Adrenal gland (tissue), 12 donors: ENCODE results near the gene UTP15. TPM values are rescaled to one million over a fixed set of nuclear protein-coding genes. Genes with fewer than 3 reads are reported as not detected.

Experiments used
- DNase-seq, 7 donors: peaks; one replicate each; pipeline ENCODE4 v3.0.0-alpha.2; 2019 to 2020
- H3K27ac ChIP-seq, 5 donors: fragments of 200-600 bp; sonication (generic) in 4 of 5; 1 replicate in 3 of 5; 2 replicates in 2 of 5; pipeline versions ENCODE4 v1.5.1 to v1.8.0; 2016 to 2020; ENCODE audit warnings: mild to moderate bottlenecking in 1 of 5
- H3K27me3 ChIP-seq: fragments of 200-600 bp; 2 replicates; pipeline ENCODE4 v1.8.0; 2021
- H3K36me3 ChIP-seq, 2 donors: fragments of 200-600 bp; replicated peaks in 1 of 2; 1 replicate in 1 of 2; 2 replicates in 1 of 2; pipeline versions ENCODE4 v1.5.1 to v1.8.0; 2018 to 2022
- H3K4me1 ChIP-seq, 2 donors: fragments of 200-600 bp; replicated peaks in 1 of 2; 1 replicate in 1 of 2; 2 replicates in 1 of 2; pipeline versions ENCODE4 v1.5.1 to v1.8.0; 2018 to 2021
- H3K4me3 ChIP-seq, 4 donors: fragments of 200-600 bp; sonication (generic) in 3 of 4; one replicate each; pipeline ENCODE4 v1.5.1; 2016 to 2018
- H3K9me3 ChIP-seq, 3 donors: fragments of 200-600 bp; sonication (generic) in 1 of 3; replicated peaks in 1 of 3; 1 replicate in 2 of 3; 2 replicates in 1 of 3; pipeline versions ENCODE4 v1.5.1 to v1.8.0; 2016 to 2021
- POLR2A ChIP-seq, 2 donors: fragments of 450-650 bp; IDR thresholded peaks; one replicate each; pipeline ENCODE4 v1.6.1; 2017; ENCODE audit warnings: antibody characterized with exemption in 2 of 2, mild to moderate bottlenecking in 2 of 2, moderate library complexity in 1 of 2
- WGBS, 4 donors: extraction: QIAGEN DNeasy Blood & Tissue Kit in 2 of 4; methylation state at CpG; one replicate each; pipeline versions ENCODE4 v1.1.5 to v1.1.7; 2013 to 2017; 5-methylcytosine and 5-hydroxymethylcytosine counted together
- intact Hi-C, 2 donors: fragments of 100-400 bp; cut with DNase I; formaldehyde crosslinking; loops; one replicate each; pipeline versions ENCODE4 v1.14.1 to v1.15.0; 2022 to 2023
- polyA plus RNA-seq, 3 donors: library from polyadenylated mRNA; stranded (reverse); fragments of 200-250 nt in 2 of 3; fragments of 350-450 nt in 1 of 3; fragmentation: Illumina TruSeq in 1 of 3; extraction: RNeasy Lipid Tissue Mini Kit (QIAGEN cat#74804) in 1 of 3; gene quantifications; one replicate each; pipeline ENCODE4 v1.2.3, GENCODE V29; 2013 to 2014
- total RNA-seq, 9 donors: library from RNA; depleted of rRNA in 4 of 9; stranded (reverse); fragments of >200 nt in 4 of 9; fragments of 120-200 nt in 1 of 9; fragmentation: NEBNext Ultra II Directional in 1 of 9; extraction: Animal tissue kit (Norgen Biotek cat#: 25700) in 1 of 9; gene quantifications; one replicate each; pipeline versions ENCODE4 v1.1.0 to v1.2.4, GENCODE V29; 2013 to 2023
- TF ChIP-seq, protein P1 (sequence below), 6 experiments: fragments of 450-650 bp in 4 of 6; fragments of 200-600 bp in 2 of 6; sonication (generic) in 1 of 6; IDR thresholded peaks; 1 replicate in 5 of 6; 2 replicates in 1 of 6; pipeline versions ENCODE4 v1.5.1 to v1.8.0; 2016 to 2021; ENCODE audit warnings: antibody characterized with exemption in 6 of 6, mild to moderate bottlenecking in 2 of 6, moderate library complexity in 1 of 6
- donor health status: healthy with polysubstance abuse.
- donor health status: Bipolar disorder and iron deficiency.
- donor health status: DM: yes; HTN: yes; CAD: no.
- donor health status: DM: no; HTN: no; CAD: no.
- donor health status: DM: no; HTN: no; CAD: no.
- donor health status: DM: yes; HTN: yes; CAD: no.

UTP15 gene
- total and polyA plus RNA-seq, 12 donors = 4.2 to 30.2 (median 16.5) TPM

DNA sequence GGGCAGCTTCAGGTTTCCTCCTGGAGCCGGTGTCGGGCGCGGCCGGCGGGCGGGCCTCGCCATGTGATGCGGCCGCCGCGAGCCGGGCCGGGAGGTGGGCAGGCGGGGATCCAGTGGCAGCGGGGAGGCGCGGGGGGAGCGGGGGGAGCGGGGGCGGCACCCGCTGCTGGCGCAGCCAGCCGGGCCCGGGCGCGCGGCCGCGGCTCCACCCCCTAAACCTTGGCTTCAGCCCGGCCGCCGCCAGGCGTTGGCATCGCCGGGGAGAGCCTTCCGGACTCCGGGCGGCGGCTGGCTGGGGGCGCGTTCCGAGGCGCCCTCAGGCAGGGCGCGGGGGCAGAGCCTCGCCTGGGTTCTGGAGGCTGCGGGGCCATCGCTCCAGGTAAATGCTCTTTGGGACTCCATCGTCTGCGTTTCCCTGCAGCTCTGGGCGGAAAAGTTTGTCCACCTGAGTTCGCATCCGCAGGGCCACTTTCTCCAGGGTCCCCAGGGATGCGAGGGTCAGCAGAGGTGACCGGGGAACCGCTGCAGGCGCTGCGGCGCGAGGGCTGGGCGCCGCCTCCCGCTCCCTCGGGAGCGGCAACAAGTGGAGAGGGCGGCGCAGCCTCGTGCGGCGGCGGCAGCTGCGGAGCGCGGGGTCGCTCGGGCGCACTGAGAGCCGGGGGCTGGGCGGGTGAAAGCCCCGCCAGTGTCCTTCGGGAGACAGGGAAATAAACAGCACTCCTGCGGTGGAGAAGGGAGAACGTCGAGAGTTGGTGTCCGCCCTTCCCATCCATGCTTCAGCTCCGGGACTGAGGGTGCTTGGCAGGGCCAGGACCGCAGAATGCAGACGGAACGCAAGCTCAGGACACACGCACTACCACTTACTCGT lies 60.6 kb downstream of the UTP15 start, which contains the start of gene ARHGEF28:
Gene ARHGEF28, plus strand, starts transcription at position 253 of the 868 bp plus-strand sequence. CDS start 58,656 bp downstream, outside the sequence.
- TF ChIP-seq, protein P1, sequence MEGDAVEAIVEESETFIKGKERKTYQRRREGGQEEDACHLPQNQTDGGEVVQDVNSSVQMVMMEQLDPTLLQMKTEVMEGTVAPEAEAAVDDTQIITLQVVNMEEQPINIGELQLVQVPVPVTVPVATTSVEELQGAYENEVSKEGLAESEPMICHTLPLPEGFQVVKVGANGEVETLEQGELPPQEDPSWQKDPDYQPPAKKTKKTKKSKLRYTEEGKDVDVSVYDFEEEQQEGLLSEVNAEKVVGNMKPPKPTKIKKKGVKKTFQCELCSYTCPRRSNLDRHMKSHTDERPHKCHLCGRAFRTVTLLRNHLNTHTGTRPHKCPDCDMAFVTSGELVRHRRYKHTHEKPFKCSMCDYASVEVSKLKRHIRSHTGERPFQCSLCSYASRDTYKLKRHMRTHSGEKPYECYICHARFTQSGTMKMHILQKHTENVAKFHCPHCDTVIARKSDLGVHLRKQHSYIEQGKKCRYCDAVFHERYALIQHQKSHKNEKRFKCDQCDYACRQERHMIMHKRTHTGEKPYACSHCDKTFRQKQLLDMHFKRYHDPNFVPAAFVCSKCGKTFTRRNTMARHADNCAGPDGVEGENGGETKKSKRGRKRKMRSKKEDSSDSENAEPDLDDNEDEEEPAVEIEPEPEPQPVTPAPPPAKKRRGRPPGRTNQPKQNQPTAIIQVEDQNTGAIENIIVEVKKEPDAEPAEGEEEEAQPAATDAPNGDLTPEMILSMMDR (IDR thresholded peaks at IDR 0.05) = no peak
- TF ChIP-seq POLR2A (IDR thresholded peaks at IDR 0.05) = peak; percentile 43 to 87
- peaks cover 41 to 53% of the 10 kb centered on the region in 2 donors for H3K4me1 ChIP-seq
- H3K9me3 ChIP-seq = no peaks in the 10 kb centered on the region
- 0 to 7% (median 1%) methylated on average over 9 to 92 of the region's 92 CpGs for WGBS, 4 donors
- peak; percentile 81 to 87 (median 84) for DNase-seq
- no peaks in the 10 kb centered on the region for H3K27me3 ChIP-seq
- peak within 1 kb of the TSS; percentile 36 to 91 (median 90) for H3K27ac ChIP-seq
- no peaks in the 10 kb centered on the region for H3K36me3 ChIP-seq
- intact Hi-C loops = no loop called here
- H3K4me3 ChIP-seq = peak within 1 kb of the TSS in 3 of 4 donors; percentile 64 to 92 (median 74)

DNA sequence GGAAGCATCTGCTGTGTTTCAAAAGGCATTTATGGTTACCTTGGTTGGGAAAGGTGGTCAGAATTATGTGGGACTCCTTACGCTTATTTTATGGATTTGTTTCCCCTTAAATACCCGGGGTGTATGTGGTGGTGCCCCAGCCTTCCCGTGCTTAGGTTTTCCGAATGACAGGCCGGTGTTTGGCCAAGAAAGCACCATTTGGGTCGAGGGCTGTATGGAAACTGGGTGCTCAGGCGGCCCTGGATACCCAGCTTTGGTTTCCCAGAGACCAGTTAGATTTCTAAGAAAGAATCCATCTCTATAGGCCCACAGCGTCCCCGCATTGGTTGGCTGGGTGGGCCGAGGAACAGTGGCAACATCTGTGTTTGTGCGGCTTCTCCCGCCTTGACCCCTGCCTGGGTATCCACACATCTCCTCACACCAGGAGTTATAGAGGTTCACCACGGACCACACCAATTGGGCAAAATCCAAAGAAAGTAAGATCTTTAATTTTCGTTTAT lies 61.3 kb downstream of the UTP15 start:
- no peak for TF ChIP-seq POLR2A (IDR thresholded peaks at IDR 0.05)
- TF ChIP-seq, protein P1 (IDR thresholded peaks at IDR 0.05) = no peak
- 40 to 67% (median 55%) methylated on average over 14 of the region's 14 CpGs for WGBS, 4 donors
- H3K36me3 ChIP-seq = no peaks in the 10 kb centered on the region
- H3K4me3 ChIP-seq = peak overlapping the region in 3 of 4 donors; percentile 64 to 92 (median 74)
- H3K4me1 ChIP-seq = peaks cover 41 to 60% of the 10 kb centered on the region in 2 donors
- H3K9me3 ChIP-seq = no peaks in the 10 kb centered on the region
- peak overlapping the region in 3 of 5 donors; percentile 90 to 91 (median 90) for H3K27ac ChIP-seq
- intact Hi-C loops = no loop called here
- no peaks in the 10 kb centered on the region for H3K27me3 ChIP-seq
- DNase-seq = no peak

- no peak overlapping the region for H3K4me3 ChIP-seq
- no peaks in the 10 kb centered on the region for H3K27me3 ChIP-seq
- peaks cover 33 to 56% of the 10 kb centered on the region in 2 donors for H3K4me1 ChIP-seq
- no peaks in the 10 kb centered on the region for H3K36me3 ChIP-seq
- intact Hi-C loops = no loop called here
- no peaks in the 10 kb centered on the region for H3K9me3 ChIP-seq
- TF ChIP-seq, protein P1 (IDR thresholded peaks at IDR 0.05) = no peak
- H3K27ac ChIP-seq = no peak overlapping the region
- no peak for DNase-seq
Observed at GRCh38 chr5:73629456-73629855, 63.9 kb downstream of the UTP15 start.

DNA sequence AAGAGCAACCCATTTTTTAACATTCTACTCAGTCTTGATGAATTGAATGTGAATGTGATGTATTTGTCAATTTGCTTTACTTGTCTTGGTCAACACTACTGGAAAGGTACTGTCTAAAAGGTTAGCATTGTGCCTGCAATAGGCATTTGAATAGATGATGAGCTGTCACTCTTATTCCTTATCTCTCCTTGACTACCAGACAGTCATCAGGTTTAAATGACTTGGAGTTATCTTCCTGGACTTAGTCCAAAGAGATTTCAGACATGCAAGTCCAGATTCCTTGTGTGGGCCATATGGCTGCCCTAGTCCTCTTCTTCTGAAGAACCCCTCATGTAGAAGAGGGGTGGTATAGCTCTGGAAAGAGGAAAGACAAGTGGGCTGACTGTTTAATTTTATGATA lies 65.2 kb downstream of the UTP15 start:
- no peaks in the 10 kb centered on the region for H3K9me3 ChIP-seq
- intact Hi-C loops = no loop called here
- no peaks in the 10 kb centered on the region for H3K36me3 ChIP-seq
- H3K27ac ChIP-seq = no peak overlapping the region
- no peaks in the 10 kb centered on the region for H3K27me3 ChIP-seq
- peaks cover 24 to 53% of the 10 kb centered on the region in 2 donors for H3K4me1 ChIP-seq
- no peak overlapping the region for H3K4me3 ChIP-seq
- DNase-seq = no peak
- TF ChIP-seq, protein P1 (IDR thresholded peaks at IDR 0.05) = no peak
- TF ChIP-seq POLR2A (IDR thresholded peaks at IDR 0.05) = no peak
